ENCODE results near the gene ZNF283. TPM values are rescaled to one million over a fixed set of nuclear protein-coding genes. Genes with fewer than 3 reads are reported as not detected.
"Not testable (repeated sequence)": the region's sequence is repeated elsewhere in the genome, so short reads cannot be mapped to it uniquely, and the experiment has no call there.

ZNF283 gene
- total RNA-seq, 1 donor, result 12.5 TPM

DNA sequence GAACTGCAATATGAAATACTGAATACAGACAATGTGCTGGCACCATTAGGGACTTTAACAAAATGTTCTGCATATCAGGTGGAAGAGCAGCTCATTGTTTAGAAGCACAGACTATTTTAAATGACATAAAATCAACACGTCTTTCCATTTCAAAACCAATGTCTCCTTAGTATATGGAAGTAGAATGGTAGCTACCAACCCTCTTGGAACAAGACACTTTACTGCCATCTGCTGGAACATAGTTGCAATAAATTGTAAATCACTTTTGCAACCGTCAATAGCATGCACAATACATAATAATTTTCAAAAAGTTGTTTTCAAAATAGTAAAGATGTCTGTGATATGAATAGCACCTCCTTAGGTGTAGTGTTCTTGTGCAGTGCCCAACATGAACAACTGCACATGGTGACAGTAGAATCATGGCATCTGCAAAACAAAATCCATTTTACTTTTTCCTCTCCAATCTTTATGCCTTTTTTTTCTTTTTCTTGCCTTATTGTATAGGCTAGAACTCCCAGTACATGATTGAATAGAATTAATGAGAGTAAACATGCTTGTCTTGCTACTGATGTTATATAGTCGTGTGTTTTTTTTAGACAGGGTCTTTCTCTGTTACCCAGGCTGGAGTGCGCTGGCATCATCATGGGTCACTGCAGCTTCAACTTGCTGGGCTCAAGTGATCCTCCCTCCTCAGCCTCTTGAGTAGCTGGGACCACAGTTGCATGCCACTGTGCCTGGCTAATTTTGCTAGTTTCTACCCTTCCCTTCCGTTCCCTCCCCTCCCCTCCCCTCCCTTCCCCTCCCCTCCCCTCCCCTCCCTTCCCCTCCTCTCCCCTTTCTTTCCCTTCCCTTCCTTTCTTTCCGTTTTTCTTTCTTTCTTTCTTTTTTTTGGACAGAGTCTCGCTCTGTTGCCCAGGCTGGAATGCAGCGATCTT lies 17.1 kb upstream of the ZNF283 start:
- TF ChIP-seq, protein P1, sequence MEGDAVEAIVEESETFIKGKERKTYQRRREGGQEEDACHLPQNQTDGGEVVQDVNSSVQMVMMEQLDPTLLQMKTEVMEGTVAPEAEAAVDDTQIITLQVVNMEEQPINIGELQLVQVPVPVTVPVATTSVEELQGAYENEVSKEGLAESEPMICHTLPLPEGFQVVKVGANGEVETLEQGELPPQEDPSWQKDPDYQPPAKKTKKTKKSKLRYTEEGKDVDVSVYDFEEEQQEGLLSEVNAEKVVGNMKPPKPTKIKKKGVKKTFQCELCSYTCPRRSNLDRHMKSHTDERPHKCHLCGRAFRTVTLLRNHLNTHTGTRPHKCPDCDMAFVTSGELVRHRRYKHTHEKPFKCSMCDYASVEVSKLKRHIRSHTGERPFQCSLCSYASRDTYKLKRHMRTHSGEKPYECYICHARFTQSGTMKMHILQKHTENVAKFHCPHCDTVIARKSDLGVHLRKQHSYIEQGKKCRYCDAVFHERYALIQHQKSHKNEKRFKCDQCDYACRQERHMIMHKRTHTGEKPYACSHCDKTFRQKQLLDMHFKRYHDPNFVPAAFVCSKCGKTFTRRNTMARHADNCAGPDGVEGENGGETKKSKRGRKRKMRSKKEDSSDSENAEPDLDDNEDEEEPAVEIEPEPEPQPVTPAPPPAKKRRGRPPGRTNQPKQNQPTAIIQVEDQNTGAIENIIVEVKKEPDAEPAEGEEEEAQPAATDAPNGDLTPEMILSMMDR (IDR thresholded peaks at IDR 0.05; ENCODE audit: insufficient read depth, low read length), result peak; percentile 54
- H3K4me3 ChIP-seq (ENCODE audit: low read depth, low read length), result no peak overlapping the region
- peak; percentile 76 for DNase-seq (ENCODE audit: low read depth)

DNA sequence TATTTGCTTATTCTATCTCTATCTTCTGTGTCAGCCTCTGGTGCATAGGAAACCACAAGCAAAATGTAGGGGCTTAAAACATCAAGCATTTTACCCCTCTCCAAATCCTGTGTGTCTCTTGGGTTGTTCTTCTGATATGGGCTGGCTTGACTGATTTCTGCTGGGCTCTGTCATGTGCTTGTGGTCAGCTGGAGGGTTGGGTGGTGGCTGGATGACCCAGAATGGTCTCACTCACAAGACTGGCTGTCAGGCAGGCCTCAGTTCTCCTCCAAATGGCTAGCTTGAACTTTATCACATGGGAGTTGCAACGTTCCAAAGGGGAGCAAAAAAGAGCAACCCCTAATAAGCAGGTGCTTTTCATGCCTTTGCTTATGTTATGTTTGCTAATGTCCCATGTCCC lies 15.3 kb upstream of the ZNF283 start:
- no peak overlapping the region for H3K4me3 ChIP-seq (ENCODE audit: low read depth, low read length)
- TF ChIP-seq, protein P1 (IDR thresholded peaks at IDR 0.05; ENCODE audit: insufficient read depth, low read length), result no peak
- DNase-seq (ENCODE audit: low read depth), result no peak

DNA sequence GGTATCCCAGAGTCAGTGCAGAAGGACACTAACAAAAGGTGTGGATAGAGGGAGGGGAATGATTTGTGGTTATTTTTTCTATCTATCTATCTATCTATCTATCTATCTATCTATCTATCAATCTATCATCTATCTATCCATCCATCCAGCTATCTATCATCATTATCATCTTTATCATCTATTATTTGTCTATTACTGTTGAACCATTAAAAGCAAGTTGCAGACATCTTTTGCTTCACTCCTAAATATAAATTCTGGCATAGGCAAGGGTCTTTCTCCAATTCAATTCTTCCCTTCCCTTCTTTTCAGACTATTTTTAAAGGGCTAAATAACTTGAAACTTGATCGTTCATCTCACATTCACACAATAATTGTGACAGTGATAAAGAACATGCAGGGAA lies 14.9 kb upstream of the ZNF283 start:
- TF ChIP-seq, protein P1 (IDR thresholded peaks at IDR 0.05; ENCODE audit: insufficient read depth, low read length), result no peak
- H3K4me3 ChIP-seq (ENCODE audit: low read depth, low read length), result no peak overlapping the region

GRCh38 chr19:43812688-43813087 lies 14.4 kb upstream of the ZNF283 start:
- no peak overlapping the region for H3K4me3 ChIP-seq (ENCODE audit: low read depth, low read length)
- TF ChIP-seq, protein P1 (IDR thresholded peaks at IDR 0.05; ENCODE audit: insufficient read depth, low read length), result no peak
- DNase-seq (ENCODE audit: low read depth), result no peak

More for the DNA sequence above, 14.9 kb upstream of the ZNF283 start:
- DNase-seq (ENCODE audit: low read depth), result no peak

GRCh38 chr19:43814663-43815352 lies 12.3 kb upstream of the ZNF283 start:
- no peak for DNase-seq (ENCODE audit: low read depth)
- H3K4me3 ChIP-seq (ENCODE audit: low read depth, low read length), result no peak overlapping the region
- TF ChIP-seq, protein P1 (IDR thresholded peaks at IDR 0.05; ENCODE audit: insufficient read depth, low read length), result no peak

GRCh38 chr19:43817454-43817853 lies 9.7 kb upstream of the ZNF283 start:
- DNase-seq (ENCODE audit: low read depth); H3K4me3 ChIP-seq (ENCODE audit: low read depth, low read length): not testable (repeated sequence)

DNA sequence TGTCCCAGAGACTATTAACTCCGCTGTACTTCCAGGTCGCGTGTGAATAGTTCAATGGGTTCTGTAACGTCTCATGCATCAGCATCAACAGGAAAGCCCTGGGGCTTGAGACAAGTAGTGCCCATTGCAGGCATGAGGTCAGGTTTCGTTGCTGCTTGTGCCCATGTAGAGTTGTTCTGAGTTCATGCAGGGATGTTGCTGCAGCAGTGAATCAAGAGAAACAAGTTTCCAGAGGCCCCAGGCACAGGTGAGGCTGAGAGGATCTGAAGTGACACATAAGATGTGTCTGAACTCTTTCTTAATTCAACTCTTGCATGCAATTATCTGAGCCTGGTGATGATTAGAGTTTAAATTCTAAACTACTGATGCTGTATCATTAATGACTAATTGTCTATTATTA lies 8.6 kb upstream of the ZNF283 start:
- H3K4me3 ChIP-seq (ENCODE audit: low read depth, low read length), result no peak overlapping the region
- TF ChIP-seq, protein P1 (IDR thresholded peaks at IDR 0.05; ENCODE audit: insufficient read depth, low read length), result no peak
- DNase-seq (ENCODE audit: low read depth), result no peak

All from fibroblast of the aortic adventitia (primary cell).